ENCODE measurements around the gene TTC38. TPM values are rescaled to one million over a fixed set of nuclear protein-coding genes. Genes with fewer than 3 reads are reported as not detected.
A peak's percentile ranks its signal among the peaks of the same experiment; 100 is the strongest.

TTC38 gene
- total RNA-seq (7.1 TPM), polyA plus RNA-seq (10 to 100 TPM in 1 of 4 donors, 1 to 10 TPM in 3; 5.1 to 10.9 (median 5.7) TPM)

DNA sequence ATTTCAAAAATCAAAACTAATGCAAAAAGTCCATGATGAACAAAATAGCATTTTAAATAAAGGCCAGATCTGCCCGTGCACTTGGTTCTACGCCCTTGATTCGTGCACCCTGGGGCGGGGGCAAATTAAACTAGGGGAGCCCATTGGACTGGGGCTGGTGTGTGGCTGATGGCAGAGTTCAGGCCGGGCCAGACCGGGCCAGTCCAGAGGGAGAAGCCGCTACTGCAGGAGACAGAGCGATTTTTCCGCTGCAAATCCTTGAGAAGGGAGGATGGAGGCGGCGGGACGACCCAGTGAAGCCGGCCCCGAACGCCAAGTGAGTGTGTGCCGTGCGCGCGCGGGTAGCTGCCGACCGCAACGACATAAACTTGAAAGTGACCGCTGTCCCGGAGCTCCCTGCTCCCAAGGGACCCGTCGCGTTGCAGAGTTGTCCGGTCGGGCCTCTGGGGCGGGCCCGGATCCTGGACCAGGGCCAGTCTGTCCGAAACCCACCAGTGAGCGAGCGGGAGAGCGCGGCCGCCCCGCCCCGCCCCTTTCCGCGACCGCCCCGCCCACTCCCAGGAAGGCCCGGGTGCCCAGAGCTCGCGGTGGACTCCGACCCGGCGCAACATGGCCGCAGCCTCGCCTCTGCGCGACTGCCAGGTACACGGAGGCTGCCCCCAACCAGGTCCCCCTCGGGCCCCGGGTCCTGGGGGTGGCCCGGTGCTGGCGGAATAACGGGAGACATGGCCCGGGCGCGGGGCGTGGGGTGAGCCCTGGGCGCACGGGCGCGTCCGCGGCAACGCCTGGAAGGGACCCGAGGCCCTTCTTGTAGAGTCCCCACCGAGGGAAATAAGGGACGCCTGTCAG is at the start of gene TTC38:
Gene TTC38 (plus strand): TSS at position 578 of the 849 bp plus-strand sequence. CDS start 32 bp downstream, at position 610.
- no peaks in the 10 kb centered on the region for H3K27me3 ChIP-seq (ENCODE audit: control insufficient read depth, insufficient read depth, low read length)
- peak; percentile 32 to 57 (median 46) for DNase-seq
- H3K9me3 ChIP-seq (ENCODE audit: control insufficient read depth in 2 of 2, low read length in 2 of 2) = no peaks in the 10 kb centered on the region
- H3K4me1 ChIP-seq (ENCODE audit: control insufficient read depth, insufficient read depth, low read length, poor library complexity, severe bottlenecking) = no peaks in the 10 kb centered on the region
- Mint-ChIP-seq H3K27ac (peak within 1 kb of the TSS; percentile 71 to 79 (median 74)), H3K4me1 (peaks cover 0 to 28% (median 18%) of the 10 kb centered on the region in 4 donors), H3K27me3 (peaks cover 44% of the 10 kb centered on the region), H3K4me3 (peak within 1 kb of the TSS; percentile 86 to 97 (median 92)), H3K36me3 (peaks cover 1% of the 10 kb centered on the region), H3K9me3 (peaks cover 0 to 1% (median 0%) of the 10 kb centered on the region in 7 donors)
- no peaks in the 10 kb centered on the region for H3K36me3 ChIP-seq (ENCODE audit: control insufficient read depth, insufficient read depth, low read length)
- H3K4me3 ChIP-seq (ENCODE audit: low read depth, low read length) = peak within 1 kb of the TSS; percentile 57
- peak; percentile 70 to 77 for ATAC-seq (ENCODE audit: low read depth in 2 of 2)
- no peak within 1 kb of the TSS for H3K27ac ChIP-seq (ENCODE audit: insufficient read depth, low read length, poor library complexity, severe bottlenecking)

- DNase-seq (peak in 1 of 3 donors; percentile 63), ATAC-seq (ENCODE audit: low read depth in 2 of 2) (no peak)
- H3K27ac ChIP-seq (ENCODE audit: insufficient read depth, low read length, poor library complexity, severe bottlenecking) = no peak overlapping the region
- Mint-ChIP-seq H3K27ac (no peak overlapping the region), H3K4me3 (no peak overlapping the region), H3K36me3 (peaks cover 49% of the 10 kb centered on the region), H3K9me3 (no peaks in the 10 kb centered on the region), H3K4me1 (peaks cover 0 to 6% (median 5%) of the 10 kb centered on the region in 4 donors), H3K27me3 (no peaks in the 10 kb centered on the region)
- H3K4me3 ChIP-seq (ENCODE audit: low read depth, low read length) = no peak overlapping the region
- peaks cover 25% of the 10 kb centered on the region for H3K36me3 ChIP-seq (ENCODE audit: control insufficient read depth, insufficient read depth, low read length)
- no peaks in the 10 kb centered on the region for H3K4me1 ChIP-seq (ENCODE audit: control insufficient read depth, insufficient read depth, low read length, poor library complexity, severe bottlenecking)
- no peaks in the 10 kb centered on the region for H3K9me3 ChIP-seq (ENCODE audit: control insufficient read depth in 2 of 2, low read length in 2 of 2)
- no peaks in the 10 kb centered on the region for H3K27me3 ChIP-seq (ENCODE audit: control insufficient read depth, insufficient read depth, low read length)
Measured at GRCh38 chr22:46219636-46220035, 48.2 kb upstream of the TTC38 start.

GRCh38 chr22:46220921-46221320 is 46.9 kb upstream of the TTC38 start:
- H3K4me1 ChIP-seq (ENCODE audit: control insufficient read depth, insufficient read depth, low read length, poor library complexity, severe bottlenecking) = no peaks in the 10 kb centered on the region
- Mint-ChIP-seq H3K36me3 (peaks cover 42% of the 10 kb centered on the region), H3K4me1 (peaks cover 0 to 6% (median 5%) of the 10 kb centered on the region in 4 donors), H3K9me3 (peaks cover 0 to 2% (median 0%) of the 10 kb centered on the region in 7 donors), H3K27ac (no peak overlapping the region), H3K27me3 (no peaks in the 10 kb centered on the region), H3K4me3 (no peak overlapping the region)
- no peaks in the 10 kb centered on the region for H3K9me3 ChIP-seq (ENCODE audit: control insufficient read depth in 2 of 2, low read length in 2 of 2)
- H3K36me3 ChIP-seq (ENCODE audit: control insufficient read depth, insufficient read depth, low read length) = peaks cover 21% of the 10 kb centered on the region
- no peak overlapping the region for H3K4me3 ChIP-seq (ENCODE audit: low read depth, low read length)
- no peak for DNase-seq
- no peaks in the 10 kb centered on the region for H3K27me3 ChIP-seq (ENCODE audit: control insufficient read depth, insufficient read depth, low read length)
- no peak for ATAC-seq (ENCODE audit: low read depth in 2 of 2)
- H3K27ac ChIP-seq (ENCODE audit: insufficient read depth, low read length, poor library complexity, severe bottlenecking) = no peak overlapping the region

GRCh38 chr22:46224044-46224897 is 43.5 kb upstream of the TTC38 start:
- peaks cover 7% of the 10 kb centered on the region for H3K36me3 ChIP-seq (ENCODE audit: control insufficient read depth, insufficient read depth, low read length)
- no peak for ATAC-seq (ENCODE audit: low read depth in 2 of 2)
- H3K4me3 ChIP-seq (ENCODE audit: low read depth, low read length) = no peak overlapping the region
- H3K27me3 Mint-ChIP-seq = no peaks in the 10 kb centered on the region
- H3K4me1 ChIP-seq (ENCODE audit: control insufficient read depth, insufficient read depth, low read length, poor library complexity, severe bottlenecking) = no peaks in the 10 kb centered on the region
- no peaks in the 10 kb centered on the region for H3K27me3 ChIP-seq (ENCODE audit: control insufficient read depth, insufficient read depth, low read length)
- H3K27ac ChIP-seq (ENCODE audit: insufficient read depth, low read length, poor library complexity, severe bottlenecking) = no peak overlapping the region
- no peaks in the 10 kb centered on the region for H3K9me3 ChIP-seq (ENCODE audit: control insufficient read depth in 2 of 2, low read length in 2 of 2)
- peaks cover 28% of the 10 kb centered on the region for H3K36me3 Mint-ChIP-seq
- no peak overlapping the region for H3K27ac Mint-ChIP-seq
- H3K4me1 Mint-ChIP-seq = peaks cover 0 to 6% (median 4%) of the 10 kb centered on the region in 4 donors
- peaks cover 0 to 2% (median 0%) of the 10 kb centered on the region in 7 donors for H3K9me3 Mint-ChIP-seq
- no peak overlapping the region for H3K4me3 Mint-ChIP-seq
- DNase-seq = no peak

DNA sequence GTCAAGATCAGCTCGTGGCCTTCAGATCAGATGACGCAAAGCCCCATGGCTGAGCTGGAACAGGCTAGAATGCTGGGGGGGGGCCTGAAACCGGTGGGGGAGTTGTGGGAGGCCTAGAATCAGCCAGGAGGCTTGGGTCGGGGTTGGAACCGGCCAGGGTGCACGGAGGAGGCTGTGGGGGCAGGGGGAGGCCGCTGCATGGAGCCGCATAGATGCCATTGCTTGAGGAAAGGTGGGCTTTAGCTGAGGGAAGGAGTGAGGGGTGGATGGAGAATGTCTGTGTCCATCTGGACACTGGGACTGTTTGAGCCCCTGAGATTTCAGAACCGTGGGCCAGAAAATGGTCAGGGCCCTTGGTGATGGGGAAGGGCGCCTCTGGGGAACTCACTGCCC is 42.9 kb upstream of the TTC38 start:
- Mint-ChIP-seq H3K27me3 (no peaks in the 10 kb centered on the region), H3K4me1 (no peaks in the 10 kb centered on the region), H3K4me3 (no peak overlapping the region), H3K27ac (no peak overlapping the region), H3K9me3 (peaks cover 0 to 2% (median 0%) of the 10 kb centered on the region in 7 donors), H3K36me3 (peaks cover 23% of the 10 kb centered on the region)
- no peak for ATAC-seq (ENCODE audit: low read depth in 2 of 2)
- Histone ChIP-seq H3K27me3 (ENCODE audit: control insufficient read depth, insufficient read depth, low read length) (no peaks in the 10 kb centered on the region), H3K27ac (ENCODE audit: insufficient read depth, low read length, poor library complexity, severe bottlenecking) (no peak overlapping the region), H3K9me3 (ENCODE audit: control insufficient read depth in 2 of 2, low read length in 2 of 2) (no peaks in the 10 kb centered on the region), H3K4me3 (ENCODE audit: low read depth, low read length) (no peak overlapping the region), H3K36me3 (ENCODE audit: control insufficient read depth, insufficient read depth, low read length) (peaks cover under 1% of the 10 kb centered on the region), H3K4me1 (ENCODE audit: control insufficient read depth, insufficient read depth, low read length, poor library complexity, severe bottlenecking) (no peaks in the 10 kb centered on the region)
- no peak for DNase-seq

GRCh38 chr22:46225631-46226030 is 42.2 kb upstream of the TTC38 start:
- Histone ChIP-seq H3K9me3 (ENCODE audit: control insufficient read depth in 2 of 2, low read length in 2 of 2) (no peaks in the 10 kb centered on the region), H3K4me3 (ENCODE audit: low read depth, low read length) (no peak overlapping the region), H3K27ac (ENCODE audit: insufficient read depth, low read length, poor library complexity, severe bottlenecking) (no peak overlapping the region), H3K27me3 (ENCODE audit: control insufficient read depth, insufficient read depth, low read length) (no peaks in the 10 kb centered on the region), H3K36me3 (ENCODE audit: control insufficient read depth, insufficient read depth, low read length) (no peaks in the 10 kb centered on the region), H3K4me1 (ENCODE audit: control insufficient read depth, insufficient read depth, low read length, poor library complexity, severe bottlenecking) (no peaks in the 10 kb centered on the region)
- Mint-ChIP-seq H3K36me3 (peaks cover 18% of the 10 kb centered on the region), H3K27ac (no peak overlapping the region), H3K4me3 (no peak overlapping the region), H3K9me3 (peaks cover 0 to 2% (median 0%) of the 10 kb centered on the region in 7 donors), H3K4me1 (no peaks in the 10 kb centered on the region), H3K27me3 (no peaks in the 10 kb centered on the region)
- ATAC-seq (ENCODE audit: low read depth in 2 of 2) (no peak), DNase-seq (no peak)

- H3K9me3 ChIP-seq (ENCODE audit: control insufficient read depth in 2 of 2, low read length in 2 of 2) = no peaks in the 10 kb centered on the region
- H3K27ac ChIP-seq (ENCODE audit: insufficient read depth, low read length, poor library complexity, severe bottlenecking) = no peak overlapping the region
- H3K4me1 Mint-ChIP-seq = no peaks in the 10 kb centered on the region
- ATAC-seq (ENCODE audit: low read depth in 2 of 2) (no peak), DNase-seq (no peak)
- no peaks in the 10 kb centered on the region for H3K36me3 ChIP-seq (ENCODE audit: control insufficient read depth, insufficient read depth, low read length)
- H3K4me1 ChIP-seq (ENCODE audit: control insufficient read depth, insufficient read depth, low read length, poor library complexity, severe bottlenecking) = no peaks in the 10 kb centered on the region
- H3K27me3 Mint-ChIP-seq = no peaks in the 10 kb centered on the region
- peaks cover 10% of the 10 kb centered on the region for H3K36me3 Mint-ChIP-seq
- no peak overlapping the region for H3K4me3 Mint-ChIP-seq
- H3K27ac Mint-ChIP-seq = no peak overlapping the region
- peaks cover 0 to 2% (median 0%) of the 10 kb centered on the region in 7 donors for H3K9me3 Mint-ChIP-seq
- H3K4me3 ChIP-seq (ENCODE audit: low read depth, low read length) = no peak overlapping the region
- H3K27me3 ChIP-seq (ENCODE audit: control insufficient read depth, insufficient read depth, low read length) = no peaks in the 10 kb centered on the region
Measured at GRCh38 chr22:46226577-46226976, 41.2 kb upstream of the TTC38 start.
